ENCODE data around the gene CNTN6.
A peak's percentile ranks its signal among the peaks of the same experiment; 100 is the strongest.

The CNTN6 gene

GRCh38 chr3:1423566-1424089, 330.8 kb downstream of the CNTN6 start:
- no peak for FAIRE-seq
- TF ChIP-seq POU2F2 (IDR thresholded peaks at IDR 0.05; ENCODE audit: low read depth, low read length): no peak
- TF ChIP-seq PAX5 (IDR thresholded peaks at IDR 0.05; ENCODE audit: insufficient read depth, low read length, severe bottlenecking): no peak
- TF ChIP-seq POLR2AphosphoS5 (IDR thresholded peaks at IDR 0.05; ENCODE audit: low read depth, low read length): no peak
- no peak for TF ChIP-seq POLR2A (IDR thresholded peaks at IDR 0.05; ENCODE audit: low read depth, low read length)
- no peak for TF ChIP-seq TAF1 (IDR thresholded peaks at IDR 0.05; ENCODE audit: low read depth, low read length)
- TF ChIP-seq SPI1 (IDR thresholded peaks at IDR 0.05; ENCODE audit: low read depth, low read length): no peak
- no peak for DNase-seq (ENCODE audit: insufficient read length, low spot score)

GRCh38 chr3:1439395-1439794, 346.6 kb downstream of the CNTN6 start:
- FAIRE-seq: no peak
- no peak for DNase-seq (ENCODE audit: insufficient read length, low spot score)
- TF ChIP-seq SPI1 (IDR thresholded peaks at IDR 0.05; ENCODE audit: low read depth, low read length) (no peak), TAF1 (IDR thresholded peaks at IDR 0.05; ENCODE audit: low read depth, low read length) (no peak), POLR2AphosphoS5 (IDR thresholded peaks at IDR 0.05; ENCODE audit: low read depth, low read length) (no peak), POU2F2 (IDR thresholded peaks at IDR 0.05; ENCODE audit: low read depth, low read length) (no peak), PAX5 (IDR thresholded peaks at IDR 0.05; ENCODE audit: insufficient read depth, low read length, severe bottlenecking) (no peak), POLR2A (IDR thresholded peaks at IDR 0.05; ENCODE audit: low read depth, low read length) (no peak)

DNA sequence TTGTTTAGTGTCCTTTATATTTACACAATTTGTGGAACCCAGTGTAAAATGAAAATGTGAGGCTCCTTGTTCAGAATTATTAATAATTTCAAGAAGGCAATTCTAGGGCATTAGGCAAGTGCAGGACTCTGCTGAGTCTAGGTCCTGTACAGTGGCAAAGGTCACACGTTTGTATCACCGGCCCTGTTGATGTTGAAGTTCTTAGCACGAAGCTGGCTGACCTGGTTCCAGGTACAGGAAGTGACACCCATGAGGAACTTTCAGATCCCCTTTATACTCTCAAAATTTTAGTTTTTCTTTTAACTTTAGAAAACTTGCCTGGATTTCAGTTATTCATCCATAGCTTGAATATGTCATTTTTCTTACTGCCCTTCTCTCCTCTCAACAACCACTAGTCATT, 349.4 kb downstream of the CNTN6 start:
- FAIRE-seq (no peak), DNase-seq (ENCODE audit: insufficient read length, low spot score) (no peak)
- TF ChIP-seq SPI1 (IDR thresholded peaks at IDR 0.05; ENCODE audit: low read depth, low read length) (peak; percentile 78), PAX5 (IDR thresholded peaks at IDR 0.05; ENCODE audit: insufficient read depth, low read length, severe bottlenecking) (no peak), TAF1 (IDR thresholded peaks at IDR 0.05; ENCODE audit: low read depth, low read length) (no peak)

DNA sequence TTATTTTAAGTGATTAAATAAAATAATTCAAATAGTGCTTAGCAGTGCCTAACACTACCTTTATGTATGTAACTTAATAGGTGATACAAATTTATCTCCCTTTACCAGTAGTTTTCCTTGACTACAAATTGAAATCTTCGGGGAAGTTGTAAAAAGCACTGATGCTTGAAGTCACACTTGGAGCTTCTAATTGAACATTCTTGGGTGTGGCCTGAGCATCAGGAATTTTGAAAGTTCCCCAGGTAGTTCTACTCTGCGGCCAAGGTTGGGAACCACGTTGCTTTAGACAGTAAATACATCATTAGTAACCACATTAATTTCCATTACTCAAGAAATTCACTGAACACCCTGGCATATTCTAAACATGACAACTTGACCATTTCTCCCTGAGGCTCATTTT, 351.4 kb downstream of the CNTN6 start:
- FAIRE-seq: no peak
- no peak for DNase-seq (ENCODE audit: insufficient read length, low spot score)
- TF ChIP-seq SPI1 (IDR thresholded peaks at IDR 0.05; ENCODE audit: low read depth, low read length) (no peak), POLR2A (IDR thresholded peaks at IDR 0.05; ENCODE audit: low read depth, low read length) (no peak), POLR2AphosphoS5 (IDR thresholded peaks at IDR 0.05; ENCODE audit: low read depth, low read length) (no peak), POU2F2 (IDR thresholded peaks at IDR 0.05; ENCODE audit: low read depth, low read length) (no peak), TAF1 (IDR thresholded peaks at IDR 0.05; ENCODE audit: low read depth, low read length) (no peak), PAX5 (IDR thresholded peaks at IDR 0.05; ENCODE audit: insufficient read depth, low read length, severe bottlenecking) (no peak)

DNA sequence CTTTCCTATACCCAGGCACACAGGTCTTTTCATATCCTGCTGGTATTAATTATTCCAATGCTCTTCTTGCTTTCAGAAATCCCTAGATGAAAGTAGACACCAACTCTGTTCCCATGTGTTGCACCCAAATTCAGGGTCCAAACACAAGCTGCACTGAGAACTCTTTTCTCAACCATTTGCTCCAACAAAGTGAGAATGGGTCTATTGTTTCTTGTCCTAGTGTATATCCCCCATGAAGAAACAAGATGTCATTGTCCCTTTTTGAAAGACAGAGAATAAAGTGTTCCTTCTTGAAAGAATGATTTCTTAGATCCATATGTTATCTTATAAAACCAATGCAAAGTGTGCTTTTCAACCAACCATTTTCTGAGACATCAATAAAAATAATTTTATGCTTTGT, 353.7 kb downstream of the CNTN6 start:
- DNase-seq (ENCODE audit: insufficient read length, low spot score) (no peak), FAIRE-seq (no peak)
- TF ChIP-seq POLR2AphosphoS5 (IDR thresholded peaks at IDR 0.05; ENCODE audit: low read depth, low read length) (no peak), SPI1 (IDR thresholded peaks at IDR 0.05; ENCODE audit: low read depth, low read length) (no peak), POLR2A (IDR thresholded peaks at IDR 0.05; ENCODE audit: low read depth, low read length) (no peak), PAX5 (IDR thresholded peaks at IDR 0.05; ENCODE audit: insufficient read depth, low read length, severe bottlenecking) (no peak), TAF1 (IDR thresholded peaks at IDR 0.05; ENCODE audit: low read depth, low read length) (no peak), POU2F2 (IDR thresholded peaks at IDR 0.05; ENCODE audit: low read depth, low read length) (no peak)

DNA sequence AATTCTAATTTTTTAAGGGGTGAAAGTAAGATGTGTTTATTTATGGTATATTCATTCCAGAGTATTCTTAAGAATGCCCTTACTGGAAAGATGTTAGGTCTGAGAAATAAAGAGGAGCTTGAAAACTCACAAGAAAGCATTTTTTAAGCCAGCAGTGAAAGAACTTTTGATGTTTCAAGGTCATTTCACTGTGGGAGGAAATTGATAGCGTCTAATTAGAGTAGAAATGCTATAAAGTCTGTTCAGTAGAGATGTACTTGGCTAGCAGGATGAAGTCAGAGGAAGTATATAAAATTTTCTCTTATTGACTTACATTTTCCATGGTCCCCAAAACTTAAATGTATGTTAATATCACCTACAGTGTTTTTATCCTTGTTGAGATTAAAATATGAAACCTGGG, 354.6 kb downstream of the CNTN6 start:
- no peak for FAIRE-seq
- TF ChIP-seq POU2F2 (IDR thresholded peaks at IDR 0.05; ENCODE audit: low read depth, low read length) (no peak), TAF1 (IDR thresholded peaks at IDR 0.05; ENCODE audit: low read depth, low read length) (no peak), SPI1 (IDR thresholded peaks at IDR 0.05; ENCODE audit: low read depth, low read length) (no peak), POLR2A (IDR thresholded peaks at IDR 0.05; ENCODE audit: low read depth, low read length) (no peak), PAX5 (IDR thresholded peaks at IDR 0.05; ENCODE audit: insufficient read depth, low read length, severe bottlenecking) (no peak), POLR2AphosphoS5 (IDR thresholded peaks at IDR 0.05; ENCODE audit: low read depth, low read length) (no peak)
- DNase-seq (ENCODE audit: insufficient read length, low spot score): no peak

DNA sequence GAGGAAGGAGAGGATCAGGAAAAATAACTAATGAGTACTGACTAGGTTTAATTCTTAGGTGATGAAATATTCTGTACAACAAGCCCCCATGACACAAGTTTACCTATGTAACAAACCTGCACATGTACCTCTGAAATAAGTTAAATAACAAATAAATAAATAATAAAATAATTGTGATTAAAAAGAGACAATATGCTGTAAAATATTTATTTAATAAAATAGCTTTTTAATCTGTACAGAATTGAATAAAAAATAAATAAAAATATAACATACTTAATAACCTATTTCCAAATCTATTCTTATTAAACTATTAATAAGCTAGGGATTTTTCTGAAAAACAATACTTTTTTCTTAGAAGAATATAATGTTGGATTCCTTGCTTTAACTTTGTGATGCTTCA, 355.6 kb downstream of the CNTN6 start:
- no peak for DNase-seq (ENCODE audit: insufficient read length, low spot score)
- no peak for FAIRE-seq

More for the DNA sequence above, 355.6 kb downstream of the CNTN6 start:
- TF ChIP-seq PAX5 (IDR thresholded peaks at IDR 0.05; ENCODE audit: insufficient read depth, low read length, severe bottlenecking) (no peak), TAF1 (IDR thresholded peaks at IDR 0.05; ENCODE audit: low read depth, low read length) (no peak)

All from GM12891 (cell line).